Calu3 (cell line): ENCODE measurements around the gene ANK2. TPM values are rescaled to one million over a fixed set of nuclear protein-coding genes. Genes with fewer than 3 reads are reported as not detected.

Experiments used
- BruUV-seq: library from RNA; stranded (reverse); fragments of 400-500 nt; replicated peaks from 2 replicates; lab custom pipeline; 2021; lab: Mats Ljungman, UMichigan
- CTCF ChIA-PET: fragments of 300-600 bp; sonication (Branson Sonifier 250); formaldehyde crosslinking; loops from one replicate; lab custom pipeline; 2022; ENCODE audit warnings: antibody characterized with exemption; lab: Charles Lee
- DNase-seq: peaks from one replicate; pipeline ENCODE4 v3.0.0; 2022
- H3K27ac Mint-ChIP-seq: one replicate; pipeline ENCODE4 v1.8.0; 2022; ENCODE audit warnings: mixed read lengths; ENCODE audit not compliant: unreplicated experiment
- H3K27me3 Mint-ChIP-seq: one replicate; pipeline ENCODE4 v1.8.0; 2022; ENCODE audit warnings: mixed read lengths; ENCODE audit not compliant: unreplicated experiment
- H3K36me3 Mint-ChIP-seq: one replicate; pipeline ENCODE4 v1.8.0; 2022; ENCODE audit warnings: mild to moderate bottlenecking, moderate library complexity, mixed read lengths; ENCODE audit not compliant: insufficient read depth, unreplicated experiment
- H3K4me1 Mint-ChIP-seq: one replicate; pipeline ENCODE4 v1.8.0; 2022; ENCODE audit warnings: mild to moderate bottlenecking, low read depth, mixed read lengths; ENCODE audit not compliant: unreplicated experiment
- H3K4me3 Mint-ChIP-seq: one replicate; pipeline ENCODE4 v1.8.0; 2022; ENCODE audit warnings: mild to moderate bottlenecking, low read depth, moderate library complexity, mixed read lengths; ENCODE audit not compliant: unreplicated experiment
- H3K9me3 Mint-ChIP-seq: one replicate; pipeline ENCODE4 v1.8.0; 2022; ENCODE audit warnings: low read depth, mixed read lengths; ENCODE audit not compliant: unreplicated experiment
- intact Hi-C: fragments of 100-400 bp; cut with micrococcal nuclease; formaldehyde crosslinking; loops from one replicate; pipeline ENCODE4 v1.10.0; 2022; ENCODE audit not compliant: unreplicated experiment
- total RNA-seq: library from RNA; stranded (reverse); gene quantifications from 2 replicates; pipeline ENCODE4 v1.2.3, GENCODE V29; 2022
- TF ChIP-seq, protein P1 (sequence below): fragments of 200-600 bp; IDR thresholded peaks from one replicate; pipeline ENCODE4 v1.8.0; 2022; ENCODE audit warnings: antibody characterized with exemption; ENCODE audit not compliant: unreplicated experiment

ANK2 gene
- total RNA-seq, 1 experiment from 2014 or later = 4.1 TPM

DNA sequence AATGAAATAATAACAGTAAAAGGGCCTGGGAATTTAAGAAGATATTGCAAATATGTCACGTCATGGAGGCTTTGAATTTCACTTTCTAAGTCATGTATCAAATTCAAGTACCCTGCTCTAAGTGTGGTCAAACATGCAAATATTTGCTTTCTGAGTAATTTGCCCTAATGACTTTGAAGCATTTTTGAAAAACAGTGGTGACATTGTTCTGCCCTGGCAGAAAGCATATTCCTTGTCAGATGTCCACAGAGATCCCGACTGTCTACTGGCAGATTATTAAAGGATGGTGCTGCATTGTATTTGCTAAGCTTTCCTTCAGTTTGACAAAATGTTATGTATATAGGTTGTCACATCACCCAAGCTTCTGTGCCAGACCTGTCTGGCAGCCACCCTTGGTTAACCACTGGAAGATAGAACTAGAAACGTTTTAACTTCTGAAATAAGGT is 92.5 kb downstream of the ANK2 start:
- Mint-ChIP-seq H3K4me1 (peaks cover 31% of the 10 kb centered on the region), H3K9me3 (no peaks in the 10 kb centered on the region), H3K36me3 (no peaks in the 10 kb centered on the region), H3K27ac (peak overlapping the region; percentile 40), H3K27me3 (no peaks in the 10 kb centered on the region), H3K4me3 (no peak overlapping the region)
- CTCF ChIA-PET = interaction anchor here (0.6 kb wide), 1 partner anchor 492 kb away, joined by 3 read pairs; no protein-coding TSS in a partner anchor
- intact Hi-C loops = no loop called here
- peak; percentile 27 for DNase-seq
- no TSS peak for BruUV-seq
- TF ChIP-seq, protein P1, sequence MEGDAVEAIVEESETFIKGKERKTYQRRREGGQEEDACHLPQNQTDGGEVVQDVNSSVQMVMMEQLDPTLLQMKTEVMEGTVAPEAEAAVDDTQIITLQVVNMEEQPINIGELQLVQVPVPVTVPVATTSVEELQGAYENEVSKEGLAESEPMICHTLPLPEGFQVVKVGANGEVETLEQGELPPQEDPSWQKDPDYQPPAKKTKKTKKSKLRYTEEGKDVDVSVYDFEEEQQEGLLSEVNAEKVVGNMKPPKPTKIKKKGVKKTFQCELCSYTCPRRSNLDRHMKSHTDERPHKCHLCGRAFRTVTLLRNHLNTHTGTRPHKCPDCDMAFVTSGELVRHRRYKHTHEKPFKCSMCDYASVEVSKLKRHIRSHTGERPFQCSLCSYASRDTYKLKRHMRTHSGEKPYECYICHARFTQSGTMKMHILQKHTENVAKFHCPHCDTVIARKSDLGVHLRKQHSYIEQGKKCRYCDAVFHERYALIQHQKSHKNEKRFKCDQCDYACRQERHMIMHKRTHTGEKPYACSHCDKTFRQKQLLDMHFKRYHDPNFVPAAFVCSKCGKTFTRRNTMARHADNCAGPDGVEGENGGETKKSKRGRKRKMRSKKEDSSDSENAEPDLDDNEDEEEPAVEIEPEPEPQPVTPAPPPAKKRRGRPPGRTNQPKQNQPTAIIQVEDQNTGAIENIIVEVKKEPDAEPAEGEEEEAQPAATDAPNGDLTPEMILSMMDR = no peak

DNA sequence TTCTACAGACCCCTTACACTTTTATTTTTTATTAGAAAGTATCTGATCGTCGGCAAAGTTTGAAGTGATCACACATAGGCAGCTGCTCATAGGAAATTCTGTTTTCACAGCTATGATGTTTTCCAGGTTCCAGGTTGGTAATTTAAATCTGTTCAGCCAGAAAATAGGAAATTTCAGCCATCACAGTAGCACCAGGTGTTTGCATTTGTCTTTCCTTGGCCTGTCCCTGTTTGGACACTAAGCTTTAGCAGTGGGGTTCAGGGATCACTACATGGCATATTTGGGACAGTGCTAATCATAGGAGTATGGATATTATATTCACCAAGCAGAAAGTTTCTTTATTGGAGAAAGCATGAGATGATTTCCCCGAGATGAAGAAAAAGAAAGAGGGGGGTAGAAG is 92.9 kb downstream of the ANK2 start:
- Mint-ChIP-seq H3K27ac (peak overlapping the region; percentile 40), H3K9me3 (no peaks in the 10 kb centered on the region), H3K4me3 (no peak overlapping the region), H3K36me3 (no peaks in the 10 kb centered on the region), H3K4me1 (peaks cover 33% of the 10 kb centered on the region), H3K27me3 (no peaks in the 10 kb centered on the region)
- CTCF ChIA-PET = interaction anchor here (0.6 kb wide), 1 partner anchor 491 kb away, joined by 3 read pairs; no protein-coding TSS in a partner anchor
- TF ChIP-seq, protein P1 = no peak
- intact Hi-C loops = no loop called here
- no TSS peak for BruUV-seq
- no peak for DNase-seq

DNA sequence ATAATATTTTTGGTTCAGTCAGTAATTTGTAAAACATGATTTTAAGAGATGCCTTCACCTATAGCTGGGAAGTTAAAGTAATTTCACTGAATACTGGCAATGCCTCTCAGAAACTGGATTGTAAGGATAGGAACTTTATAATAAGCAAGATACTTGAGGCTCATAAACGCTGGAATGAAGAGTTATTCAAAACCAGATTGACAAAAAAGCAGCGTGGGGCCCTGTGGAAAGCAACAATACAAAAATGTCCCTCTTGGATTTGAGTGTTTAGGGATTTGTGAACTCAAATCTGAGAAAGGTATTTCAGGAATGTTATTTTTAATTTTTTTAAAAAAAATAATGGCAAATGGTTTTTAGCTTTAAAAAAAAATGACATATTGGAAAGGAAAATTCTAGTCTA is 94.6 kb downstream of the ANK2 start:
- Mint-ChIP-seq H3K27ac (no peak overlapping the region), H3K4me3 (no peak overlapping the region), H3K4me1 (peaks cover 43% of the 10 kb centered on the region), H3K36me3 (peaks cover 4% of the 10 kb centered on the region), H3K27me3 (no peaks in the 10 kb centered on the region), H3K9me3 (no peaks in the 10 kb centered on the region)
- CTCF ChIA-PET = no interaction called here
- intact Hi-C loops = no loop called here
- DNase-seq = no peak
- no TSS peak for BruUV-seq
- TF ChIP-seq, protein P1 = no peak

DNA sequence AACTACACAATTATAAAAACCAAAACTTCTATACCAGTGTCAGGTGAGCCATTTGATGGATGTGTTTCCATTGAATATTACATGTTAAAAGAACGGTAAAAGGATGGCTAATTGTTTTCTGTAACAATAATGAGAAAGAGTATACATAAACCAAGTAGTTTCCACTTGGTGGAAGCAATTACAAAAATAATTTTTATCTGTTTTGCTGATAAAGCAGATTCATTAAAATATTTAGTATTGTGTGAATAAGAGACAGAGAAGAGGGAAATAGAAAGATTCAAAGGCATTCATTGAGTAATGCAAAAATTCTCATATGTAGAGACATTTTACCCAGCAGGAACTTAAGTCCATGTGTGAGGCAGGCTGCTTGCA is 95.7 kb downstream of the ANK2 start:
- CTCF ChIA-PET = no interaction called here
- Mint-ChIP-seq H3K4me3 (no peak overlapping the region), H3K27ac (no peak overlapping the region), H3K9me3 (no peaks in the 10 kb centered on the region), H3K4me1 (peaks cover 47% of the 10 kb centered on the region), H3K27me3 (no peaks in the 10 kb centered on the region), H3K36me3 (peaks cover 5% of the 10 kb centered on the region)
- DNase-seq = no peak
- TF ChIP-seq, protein P1 = no peak
- intact Hi-C loops = no loop called here
- BruUV-seq = no TSS peak
